HG03342 (cell line): ENCODE results near the gene NLRP3.
"Not testable (repeated sequence)": the region's sequence is repeated elsewhere in the genome, so short reads cannot be mapped to it uniquely, and the experiment has no call there.

Experiments
- ATAC-seq: cut with Tn5 transposase; IDR thresholded peaks from one replicate; pipeline ENCODE4 v1.9.1; 2021; ENCODE audit warnings: mild to moderate bottlenecking, moderate library complexity; ENCODE audit not compliant: unreplicated experiment

The NLRP3 gene

DNA sequence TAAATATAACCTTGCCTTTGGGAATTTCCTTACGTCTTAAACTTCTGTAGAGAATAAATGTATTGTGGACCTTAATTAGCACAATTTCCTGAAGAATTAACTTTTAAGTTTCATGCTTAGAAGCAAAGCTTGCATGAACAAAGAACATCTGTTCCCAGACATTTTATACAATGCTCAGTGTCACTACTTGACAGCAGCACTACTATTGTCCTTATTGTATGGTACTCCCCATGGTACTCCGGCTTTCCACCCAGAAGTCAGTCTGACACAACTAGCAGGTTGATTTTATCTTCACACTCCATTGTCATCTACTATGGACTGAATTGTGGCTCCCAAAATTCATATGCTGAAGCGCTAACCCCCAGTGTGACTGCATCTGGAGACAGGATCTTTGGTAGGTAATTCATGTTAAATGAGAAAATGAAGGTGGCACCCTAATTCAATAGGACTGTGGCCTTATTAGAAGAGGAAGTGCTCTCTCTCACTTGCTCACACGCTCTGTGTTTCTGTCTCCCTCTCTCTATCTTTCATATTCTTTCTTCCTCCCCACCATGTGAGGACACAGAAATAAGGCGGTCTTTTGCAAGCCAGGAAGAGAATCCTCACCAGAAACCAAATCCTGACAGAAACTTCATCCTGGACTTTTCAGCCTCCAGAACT, 52.6 kb downstream of the NLRP3 start:
- no peak for ATAC-seq

DNA sequence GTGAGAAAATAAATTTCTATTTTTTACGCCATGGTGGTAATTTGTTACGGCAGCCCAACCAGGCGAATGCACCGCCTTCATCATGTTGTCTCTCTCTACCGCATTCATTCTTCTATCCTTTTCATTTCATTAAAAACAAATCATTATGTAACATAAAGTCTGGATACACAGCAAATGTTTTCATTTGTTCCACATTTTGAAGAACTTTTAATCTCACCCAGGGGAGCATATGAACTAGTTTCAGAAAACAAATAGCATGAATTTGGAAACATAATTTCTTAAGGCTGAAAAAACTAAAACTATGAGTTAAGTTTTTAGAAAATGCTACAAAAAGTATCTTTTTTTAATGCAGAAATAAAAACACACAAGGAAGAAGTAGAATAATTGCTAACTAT, 53.2 kb downstream of the NLRP3 start:
- no peak for ATAC-seq

DNA sequence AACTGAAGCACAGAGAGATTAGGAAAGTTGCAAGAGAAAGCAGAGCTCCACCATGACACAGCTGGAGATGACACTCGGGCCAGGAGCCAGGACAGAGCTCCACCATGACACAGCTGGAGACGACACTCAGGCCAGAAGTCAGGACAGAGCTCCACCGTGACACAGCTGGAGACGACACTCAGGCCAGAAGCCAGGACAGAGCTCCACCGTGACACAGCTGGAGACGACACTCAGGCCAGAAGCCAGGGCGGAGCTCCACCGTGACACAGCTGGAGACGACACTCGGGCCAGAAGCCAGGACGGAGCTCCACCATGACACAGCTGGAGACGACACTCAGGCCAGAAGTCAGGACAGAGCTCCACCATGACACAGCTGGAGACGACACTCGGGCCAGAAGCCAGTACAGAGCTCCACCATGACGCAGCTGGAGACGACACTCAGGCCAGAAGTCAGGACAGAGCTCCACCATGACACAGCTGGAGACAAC, 55.0 kb downstream of the NLRP3 start:
- not testable (repeated sequence) for ATAC-seq

DNA sequence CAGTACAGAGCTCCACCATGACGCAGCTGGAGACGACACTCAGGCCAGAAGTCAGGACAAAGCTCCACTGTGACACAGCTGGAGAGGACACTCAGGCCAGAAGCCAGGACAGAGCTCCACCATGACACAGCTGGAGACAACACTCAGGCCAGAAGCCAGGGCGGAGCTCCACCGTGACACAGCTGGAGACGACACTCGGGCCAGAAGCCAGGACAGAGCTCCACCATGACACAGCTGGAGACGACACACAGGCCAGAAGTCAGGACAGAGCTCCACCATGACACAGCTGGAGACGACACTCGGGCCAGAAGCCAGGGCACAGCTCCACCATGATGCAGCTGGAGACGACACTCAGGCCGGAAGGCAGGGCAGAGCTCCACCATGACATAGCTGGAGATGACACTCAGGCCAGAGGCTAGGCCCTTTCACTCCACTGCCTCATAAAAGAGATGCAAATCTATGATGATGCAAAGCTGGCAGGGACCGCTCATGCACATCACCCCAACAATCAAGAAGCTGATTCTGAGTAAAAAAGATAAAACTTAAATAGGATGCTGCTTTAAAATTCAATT, 55.6 kb downstream of the NLRP3 start:
- ATAC-seq: no peak

DNA sequence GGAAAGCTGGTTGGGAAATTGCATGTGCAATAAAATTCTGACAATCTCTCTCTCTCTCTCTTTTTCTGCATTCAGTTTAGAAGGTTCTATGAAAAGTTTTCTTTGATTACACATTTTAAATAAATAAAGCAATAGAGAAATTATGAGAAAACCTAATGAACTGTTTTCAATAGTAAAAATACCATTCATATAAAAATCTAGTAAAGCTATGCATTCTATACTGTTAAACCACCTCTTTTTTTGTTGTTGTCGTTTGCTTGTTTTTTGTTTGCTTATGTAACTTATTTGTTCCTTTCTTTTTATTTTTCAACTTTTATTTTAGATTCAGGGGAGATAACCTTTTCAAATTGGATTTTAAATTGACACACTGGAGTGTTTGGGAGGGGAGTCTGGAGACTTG, 56.1 kb downstream of the NLRP3 start:
- ATAC-seq: no peak

DNA sequence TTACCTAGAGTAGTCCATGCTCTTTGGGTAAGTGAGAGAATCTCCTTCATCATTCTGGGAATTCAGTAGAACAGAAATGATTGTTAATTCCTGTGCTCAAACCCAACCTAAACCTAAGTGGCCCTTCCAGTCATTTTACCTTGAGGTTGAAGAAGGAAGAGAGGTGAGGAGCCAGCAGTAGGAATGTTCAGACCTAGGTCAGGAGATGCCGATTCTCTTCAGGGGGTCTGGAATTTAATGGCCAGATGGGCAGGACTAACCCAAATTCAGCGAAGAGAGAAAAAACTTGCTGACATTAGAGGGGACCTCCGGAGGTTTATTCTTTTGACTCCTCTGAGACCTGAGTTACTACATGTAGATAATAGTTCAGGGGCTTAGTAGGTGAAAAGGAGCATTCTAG, 58.4 kb downstream of the NLRP3 start:
- ATAC-seq: no peak

DNA sequence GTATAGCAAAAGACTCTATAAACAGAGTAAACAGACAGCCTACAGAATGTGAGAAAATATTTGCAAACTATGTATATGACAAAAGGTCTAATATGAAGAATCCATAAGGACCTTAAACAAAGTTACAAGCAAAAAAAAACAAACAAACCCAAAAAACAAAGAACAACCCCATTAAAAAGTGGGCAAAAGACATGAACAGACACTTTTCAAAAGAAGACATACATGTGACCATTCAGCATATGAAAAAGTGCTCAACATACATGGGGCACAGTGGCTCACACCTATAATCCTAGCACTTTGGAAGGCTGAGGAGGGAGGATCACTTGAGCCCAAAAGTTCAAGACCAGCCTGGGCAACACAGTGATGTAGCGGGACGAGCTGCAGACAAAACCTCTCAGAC, 59.8 kb downstream of the NLRP3 start:
- ATAC-seq: no peak

DNA sequence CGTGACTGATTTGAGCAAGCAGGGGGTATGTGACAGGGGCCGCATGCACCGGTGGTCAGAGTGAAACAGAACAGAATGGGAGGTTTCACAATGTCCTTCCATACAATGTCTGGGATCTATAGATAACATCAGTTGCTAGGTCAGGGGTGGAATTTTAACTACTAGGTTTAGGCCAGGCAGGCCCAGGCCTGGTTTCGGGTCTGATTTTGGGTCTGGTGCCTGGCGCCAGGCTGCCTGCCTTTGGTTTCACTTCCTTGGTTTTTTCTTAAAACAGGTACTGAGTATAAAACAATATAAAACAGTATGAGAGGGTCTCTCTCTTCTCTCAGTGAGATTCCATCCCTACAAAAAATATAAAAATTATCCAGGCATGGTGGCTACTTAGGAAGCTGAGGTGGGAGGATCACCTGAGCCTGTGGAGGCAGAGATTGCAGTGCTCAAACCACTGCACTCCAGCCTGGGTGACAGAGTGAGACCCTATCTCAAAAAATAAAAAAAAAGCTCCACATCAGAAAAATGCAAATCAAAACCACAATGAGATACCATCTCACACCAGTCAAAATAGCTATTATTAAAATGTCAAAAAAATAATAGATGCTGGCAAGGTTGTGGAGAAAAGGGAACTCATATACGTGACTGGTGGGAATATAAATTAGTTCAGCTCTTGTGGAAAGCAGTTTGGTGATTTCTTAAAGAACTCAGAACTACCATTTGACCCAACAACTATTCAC, 60.5 kb downstream of the NLRP3 start:
- ATAC-seq: not testable (repeated sequence)

DNA sequence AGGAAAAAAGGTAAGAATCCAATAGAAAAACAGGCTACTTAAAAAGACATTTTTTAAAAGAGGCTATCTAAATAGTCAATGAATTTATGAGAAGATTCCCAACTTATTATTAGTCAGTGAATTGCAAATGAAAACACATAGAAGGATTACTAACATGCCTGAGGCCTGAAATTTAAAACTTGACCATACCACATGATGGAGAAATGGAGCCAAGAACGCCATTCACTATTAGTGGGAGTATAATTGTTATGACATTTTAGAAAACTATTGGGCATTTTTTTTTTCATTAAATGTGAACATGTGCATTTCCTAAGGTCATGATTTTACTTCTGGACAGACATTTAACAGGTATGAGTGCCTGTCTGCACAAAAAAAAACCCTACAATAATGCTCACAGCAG, 66.8 kb downstream of the NLRP3 start:
- no peak for ATAC-seq

DNA sequence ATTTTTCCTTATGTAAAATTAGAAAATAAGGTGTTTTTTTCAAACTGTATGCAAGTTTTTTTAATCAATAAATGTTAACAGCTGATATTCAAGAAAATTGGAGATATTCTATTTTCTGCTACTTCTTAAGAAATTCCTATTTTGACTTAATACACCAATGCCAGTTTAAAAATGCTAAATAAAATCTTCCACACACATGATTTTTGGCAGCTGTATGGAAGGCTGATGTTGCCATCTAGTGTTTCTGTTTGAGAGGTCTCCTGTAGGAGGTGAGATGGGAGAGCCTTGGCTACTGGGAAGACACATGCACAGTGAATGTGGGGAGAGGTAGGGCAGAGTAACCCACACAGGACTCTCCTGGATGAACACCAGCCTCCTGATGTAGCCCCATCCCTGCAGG, 71.1 kb downstream of the NLRP3 start:
- ATAC-seq: peak; percentile 77

DNA sequence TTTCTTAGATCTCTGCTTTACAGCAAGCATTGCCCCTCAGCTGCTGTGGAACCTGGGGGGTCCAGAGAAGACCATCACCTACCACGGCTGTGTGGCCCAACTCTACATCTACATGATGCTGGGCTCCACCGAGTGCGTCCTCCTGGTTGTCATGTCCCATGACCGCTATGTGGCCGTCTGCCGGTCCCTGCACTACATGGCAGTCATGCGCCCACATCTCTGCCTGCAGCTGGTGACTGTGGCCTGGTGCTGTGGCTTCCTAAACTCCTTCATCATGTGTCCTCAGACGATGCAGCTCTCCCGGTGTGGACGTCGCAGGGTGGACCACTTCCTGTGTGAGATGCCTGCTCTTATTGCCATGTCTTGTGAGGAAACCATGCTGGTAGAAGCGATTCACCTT, 75.4 kb downstream of the NLRP3 start:
- no peak for ATAC-seq

DNA sequence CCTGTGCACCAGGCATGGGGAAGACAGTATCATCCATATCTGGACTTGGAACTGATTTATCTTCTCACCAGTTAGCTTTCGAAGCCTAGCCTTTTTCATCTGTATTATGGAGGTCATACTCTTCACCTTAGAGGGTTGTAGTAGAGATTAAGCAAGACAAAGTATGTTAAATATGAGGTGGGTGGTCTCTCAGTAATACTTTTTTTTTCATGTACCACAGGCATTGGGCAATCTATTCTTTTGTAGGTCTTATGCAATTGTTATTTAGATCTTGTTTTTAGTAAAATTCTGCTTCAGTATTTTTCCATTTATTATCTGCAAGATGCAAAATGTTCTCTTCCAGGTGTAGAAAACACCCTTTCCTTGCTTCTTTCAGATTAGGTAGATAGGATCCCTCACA, 77.1 kb downstream of the NLRP3 start:
- no peak for ATAC-seq

DNA sequence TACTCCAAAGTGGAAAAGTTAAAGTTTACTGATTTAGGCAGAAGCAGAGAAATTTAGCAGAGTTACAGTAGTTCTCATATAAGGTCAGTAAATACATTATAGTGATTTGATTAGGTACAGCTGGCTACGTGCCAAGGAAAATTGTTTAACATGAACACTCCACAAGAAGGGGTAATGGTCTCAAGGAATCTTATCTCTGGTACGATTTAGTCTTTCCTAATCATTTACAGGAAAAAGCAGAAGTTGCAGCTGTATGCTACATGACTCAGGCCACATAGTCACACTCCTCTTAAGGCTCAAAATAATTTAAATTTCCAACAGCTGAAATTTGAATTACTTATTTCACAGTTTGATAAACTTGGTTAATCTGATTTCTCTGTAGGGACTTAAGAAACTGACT, 78.8 kb downstream of the NLRP3 start:
- peak; percentile 81 for ATAC-seq

DNA sequence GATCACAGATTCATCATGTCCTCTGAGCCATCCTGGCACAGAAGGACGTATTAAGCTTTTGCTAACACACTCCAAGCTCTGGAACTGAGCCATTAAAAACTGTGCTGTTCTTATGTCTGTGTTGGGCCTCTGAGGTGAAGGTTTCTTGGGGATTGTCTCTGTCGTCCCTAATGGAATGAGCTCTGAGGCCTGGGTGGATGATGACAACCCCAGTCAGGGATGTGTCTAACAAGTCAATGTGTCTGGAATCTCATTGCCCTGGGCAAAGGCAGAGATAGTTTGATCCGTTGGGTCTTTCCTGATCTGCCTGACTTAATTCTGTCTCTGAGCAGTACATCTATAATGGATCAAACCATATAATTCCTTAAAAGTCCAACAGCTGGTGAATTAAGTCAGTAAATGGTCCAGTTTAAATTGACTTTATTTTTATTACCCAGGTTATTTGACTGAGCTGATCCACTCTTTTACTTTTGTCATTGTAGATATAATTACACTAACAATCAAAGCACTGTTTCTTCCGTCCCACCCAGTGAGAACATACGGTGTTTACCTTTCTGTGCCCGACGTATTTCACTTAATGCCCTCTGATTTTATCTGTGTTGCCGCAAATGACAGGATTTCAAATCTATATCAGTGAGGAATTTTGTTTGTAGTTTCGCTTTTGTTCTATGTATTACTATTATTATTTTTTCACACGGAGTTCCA, 80.8 kb downstream of the NLRP3 start:
- ATAC-seq: no peak
